SHP77 (cell line): ENCODE data around the gene MARK3.
"Not testable (repeated sequence)": the region's sequence is repeated elsewhere in the genome, so short reads cannot be mapped to it uniquely, and the experiment has no call there.

Experiments used
- DNase-seq, 2 experiments: peaks; one replicate each; lab custom pipeline; 2025; lab: John Stamatoyannopoulos, UW

Gene MARK3

DNA sequence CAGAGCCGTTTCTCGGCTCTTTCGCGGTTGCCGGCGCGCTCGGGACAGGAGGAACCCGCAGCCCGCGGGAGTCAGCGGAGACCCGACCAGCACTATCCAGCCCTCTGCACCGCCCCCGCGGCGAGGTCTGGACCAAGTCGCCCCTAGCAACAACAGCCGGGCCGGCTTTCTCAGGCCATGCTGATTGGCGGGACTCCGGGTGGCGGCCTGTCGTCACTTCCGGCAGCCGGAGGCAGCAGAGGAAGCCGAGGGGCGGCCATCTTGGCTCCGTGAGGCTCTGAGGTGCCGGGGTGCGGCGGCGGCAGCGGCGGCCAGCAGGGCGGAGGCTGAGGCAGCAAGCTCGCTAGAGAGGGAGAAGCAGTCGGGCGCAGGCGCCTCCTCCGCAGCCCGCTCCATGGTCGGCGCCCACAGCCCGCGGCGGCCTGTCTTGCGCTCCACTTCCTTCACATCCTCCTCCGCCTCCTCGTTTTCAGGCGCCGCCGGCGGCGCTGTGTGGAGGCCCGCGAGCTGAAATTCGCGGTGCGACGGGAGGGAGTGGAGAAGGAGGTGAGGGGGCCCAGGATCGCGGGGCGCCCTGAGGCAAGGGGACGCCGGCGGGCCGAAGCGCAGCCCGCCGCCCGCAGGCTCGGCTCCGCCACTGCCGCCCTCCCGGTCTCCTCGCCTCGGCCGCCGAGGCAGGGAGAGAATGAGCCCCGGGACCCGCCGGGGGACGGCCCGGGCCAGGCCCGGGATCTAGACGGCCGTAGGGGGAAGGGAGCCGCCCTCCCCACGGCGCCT is at the start of gene MARK3:
Gene MARK3, plus strand, starts transcription at position 264 of the 777 bp plus-strand sequence. CDS start 615 bp downstream, outside the sequence.
- peak; percentile 92 to 96 for DNase-seq

DNA sequence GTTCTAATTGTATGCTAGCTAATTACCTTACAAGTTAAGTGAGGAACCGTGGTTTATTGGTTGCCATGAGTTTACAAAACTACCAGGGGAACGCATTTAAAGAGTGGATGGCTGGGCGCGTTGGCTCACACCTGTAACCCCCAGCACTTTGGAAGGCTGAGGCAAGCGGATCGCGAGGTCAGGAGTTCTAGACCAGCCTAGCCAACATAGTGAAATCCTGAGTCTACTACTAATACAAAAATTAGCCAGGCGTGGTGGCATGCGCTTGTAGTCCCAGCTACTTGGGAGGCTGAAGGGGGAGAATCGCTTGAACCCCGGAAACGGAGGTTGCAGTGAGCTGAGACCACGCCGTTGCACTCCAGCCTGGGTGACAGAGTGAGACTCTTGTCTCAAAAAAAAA is 49.0 kb upstream of the MARK3 start:
- no peak for DNase-seq

DNA sequence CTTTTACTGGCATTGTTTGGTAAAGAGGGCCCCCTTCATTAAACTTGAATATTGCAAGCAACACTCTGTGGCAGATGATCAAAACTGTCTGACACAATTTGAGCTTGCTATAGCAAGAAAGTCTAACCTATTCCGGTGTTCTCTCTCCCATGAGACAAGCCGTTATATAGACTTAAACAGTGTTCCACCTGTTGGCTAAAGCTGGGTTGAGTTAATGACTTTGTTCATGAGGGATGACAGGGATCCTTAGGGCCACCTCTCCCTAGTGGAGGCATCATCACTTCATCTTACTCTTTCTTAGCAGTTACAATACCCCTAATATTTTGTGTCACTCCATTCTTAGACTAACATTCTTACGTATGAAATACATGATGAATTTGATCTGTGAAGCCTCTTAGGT is 47.4 kb upstream of the MARK3 start:
- DNase-seq, result no peak

DNA sequence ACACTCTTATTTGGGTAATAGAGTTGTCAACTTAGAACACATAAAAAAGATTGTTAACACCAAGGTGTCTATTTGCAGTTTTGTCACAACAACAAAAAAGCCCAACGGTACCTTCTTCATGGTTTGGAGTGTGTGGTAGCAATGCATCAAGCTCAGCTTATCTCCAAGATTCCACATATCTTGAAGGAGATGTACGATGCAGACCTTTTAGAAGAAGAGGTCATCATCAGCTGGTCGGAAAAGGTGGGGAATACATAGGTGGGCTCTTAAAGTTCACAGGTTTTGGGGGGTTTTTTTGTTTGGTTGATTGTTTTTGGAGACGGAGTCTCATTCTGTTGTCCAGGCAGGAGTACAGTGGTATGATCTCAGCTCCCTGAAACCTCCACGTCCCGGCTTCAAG is 45.7 kb upstream of the MARK3 start:
- no peak for DNase-seq

DNA sequence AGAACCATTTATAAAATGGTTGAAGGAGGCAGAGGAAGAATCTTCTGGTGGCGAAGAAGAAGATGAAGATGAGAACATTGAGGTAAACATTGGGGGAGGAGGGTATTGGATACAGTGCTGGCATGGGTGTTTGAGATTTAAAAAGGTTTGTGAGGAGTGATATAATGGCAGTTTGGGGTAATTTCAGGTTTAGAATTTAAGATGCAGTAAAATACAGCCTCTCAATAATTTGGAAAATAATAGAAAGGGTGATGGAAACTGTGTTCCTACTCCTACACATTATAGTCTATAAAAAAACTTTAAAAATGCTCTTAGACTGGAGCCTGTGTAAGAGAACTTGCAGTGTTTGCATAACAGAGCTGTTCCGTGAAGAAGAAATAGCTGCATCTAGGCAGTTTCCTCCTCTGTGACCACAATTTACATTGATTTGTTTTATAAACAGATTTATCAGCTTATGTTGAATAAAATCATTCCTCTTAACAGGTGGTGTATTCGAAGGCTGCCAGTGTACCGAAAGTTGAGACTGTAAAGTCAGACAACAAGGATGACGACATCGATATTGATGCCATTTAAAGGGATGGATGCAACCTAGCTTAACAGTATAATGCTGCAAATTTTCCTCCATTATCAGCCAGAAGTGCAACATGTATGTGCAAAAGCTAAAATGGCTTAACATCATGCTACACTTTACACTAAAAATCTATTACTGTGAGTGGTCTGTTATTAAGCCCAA is 44.6 kb upstream of the MARK3 start:
- DNase-seq, result no peak

DNA sequence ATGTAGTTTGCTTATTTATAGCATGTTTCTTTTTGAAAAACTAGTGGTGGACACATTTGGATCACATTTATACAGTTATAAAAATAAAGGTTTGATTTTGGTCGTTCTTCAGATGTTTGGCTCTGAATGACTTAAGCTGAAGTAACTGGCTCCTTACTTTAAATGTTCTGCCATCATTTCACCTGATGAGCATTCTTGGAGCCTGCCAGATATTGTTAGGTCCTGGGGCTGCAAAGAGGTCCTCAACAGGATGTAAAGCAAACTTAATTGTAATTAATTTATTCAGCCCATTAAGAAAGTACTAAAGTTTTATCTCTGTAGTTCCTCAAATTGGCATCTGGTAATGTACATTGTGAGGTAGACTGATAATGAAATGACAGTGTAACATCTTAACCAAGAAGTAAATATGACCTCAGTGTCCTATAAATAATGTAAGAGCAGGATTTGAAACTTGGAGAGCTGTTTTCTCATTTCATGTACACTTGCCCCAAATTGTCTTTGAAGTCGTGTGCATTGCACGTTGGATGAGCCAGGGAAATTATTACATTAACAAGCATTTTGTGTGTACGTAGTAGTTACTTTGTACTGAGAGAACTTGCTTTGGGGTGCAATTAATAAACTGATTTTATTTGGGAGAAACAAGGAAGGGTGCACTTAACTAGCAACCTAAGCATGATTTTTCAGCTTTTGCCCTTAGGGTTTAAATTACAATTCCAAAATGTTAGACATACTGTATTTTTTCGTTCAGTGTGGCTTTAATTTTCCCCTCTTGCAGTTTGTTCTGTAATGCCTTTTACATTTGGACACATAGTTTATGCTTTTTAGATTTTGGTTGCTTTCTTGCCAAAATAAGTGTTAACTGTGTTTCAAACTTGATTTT is 43.7 kb upstream of the MARK3 start:
- DNase-seq, result no peak

DNA sequence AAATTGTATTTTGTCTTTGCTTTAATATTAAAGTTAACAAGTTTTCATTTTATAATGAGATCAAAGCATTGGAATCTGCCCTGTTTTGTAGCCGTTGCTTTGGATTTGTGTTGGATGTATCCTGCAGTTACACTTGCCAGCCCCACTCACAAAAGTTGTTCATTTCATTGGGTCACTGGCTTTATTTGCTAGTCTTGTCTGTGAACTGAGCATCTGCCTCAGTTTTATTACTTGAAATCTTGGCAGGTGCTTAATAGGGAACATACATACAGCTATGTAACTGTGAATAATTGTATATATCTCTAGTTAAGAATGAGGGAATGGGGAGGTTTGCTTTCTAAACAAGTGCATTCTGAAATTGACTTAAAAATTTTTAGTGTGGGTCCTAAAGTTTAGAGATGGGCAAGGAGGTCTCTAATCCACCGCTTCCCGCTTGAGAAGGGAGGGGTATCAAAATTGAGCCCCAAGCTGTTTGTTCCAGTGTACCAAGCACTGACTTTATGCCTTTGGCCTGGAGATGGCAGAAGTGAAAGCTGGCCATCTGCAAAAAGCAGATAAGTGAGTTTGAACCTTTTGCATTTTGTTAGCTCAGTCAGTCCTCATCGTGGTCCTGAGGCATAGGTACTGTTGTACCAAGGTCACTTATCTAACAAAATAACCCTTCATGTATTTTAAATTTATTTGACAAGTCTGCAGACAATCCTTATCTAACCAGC is 41.9 kb upstream of the MARK3 start:
- DNase-seq, result no peak

DNA sequence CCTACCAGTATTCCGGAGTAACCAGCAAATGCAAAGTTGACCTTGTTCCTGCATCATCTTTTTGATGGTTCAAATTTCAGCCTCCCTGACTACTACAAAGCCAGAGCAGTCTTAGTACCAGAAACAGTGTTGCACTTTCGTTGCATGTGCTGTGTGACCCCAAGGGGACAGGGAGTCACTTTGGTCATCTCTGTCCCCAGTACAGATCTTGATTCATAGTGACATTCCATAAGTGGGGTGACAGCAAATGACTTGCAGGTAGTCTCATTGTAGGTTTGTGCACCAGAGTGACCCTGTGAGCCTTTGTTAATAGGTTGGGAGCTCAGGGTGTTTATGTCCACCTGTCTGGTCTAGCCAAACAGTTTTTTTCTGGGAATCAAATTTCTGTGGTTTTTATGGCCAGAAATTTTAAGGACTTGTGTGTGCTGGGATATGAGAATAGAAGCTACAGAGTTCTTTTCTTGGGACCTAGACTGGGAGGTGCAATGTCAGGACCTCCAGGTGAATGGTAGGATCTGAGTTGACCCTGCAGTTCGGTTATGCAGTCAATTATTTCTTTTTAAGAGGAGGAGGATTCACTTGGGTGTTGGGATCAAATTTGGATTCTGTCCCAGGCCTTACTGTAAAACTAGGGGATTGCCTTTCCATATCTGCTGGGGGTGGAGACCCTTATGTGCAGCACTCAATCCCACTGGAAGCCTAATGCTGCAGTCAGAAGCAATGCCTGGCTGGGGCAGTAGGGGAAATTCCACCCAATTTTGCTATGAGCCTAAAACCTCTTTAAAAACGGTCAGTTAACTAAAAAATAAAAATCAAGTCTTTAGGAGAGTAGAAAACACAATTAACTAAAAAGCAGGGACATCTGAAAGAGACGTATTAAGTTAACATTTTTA is 41.1 kb upstream of the MARK3 start:
- DNase-seq, result no peak

DNA sequence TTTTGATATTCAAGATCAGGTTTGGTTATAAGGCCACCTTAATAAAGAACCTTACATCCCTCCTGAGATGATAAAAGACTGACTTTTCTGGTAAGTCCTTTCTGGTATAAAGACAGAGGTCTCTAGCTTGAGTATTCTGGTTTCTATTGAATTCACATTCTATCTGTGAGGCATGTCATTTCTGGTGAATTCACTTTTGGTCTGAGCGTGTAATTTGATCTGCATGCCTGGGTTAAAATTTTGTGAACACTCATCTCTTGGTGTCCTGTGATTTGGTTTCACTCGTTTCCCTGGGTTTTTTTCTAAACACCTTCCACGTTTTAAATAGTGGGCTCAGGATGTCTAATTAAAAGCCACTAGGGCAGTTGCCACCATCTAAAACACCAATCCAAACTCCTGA is 38.9 kb upstream of the MARK3 start:
- DNase-seq, result no peak

DNA sequence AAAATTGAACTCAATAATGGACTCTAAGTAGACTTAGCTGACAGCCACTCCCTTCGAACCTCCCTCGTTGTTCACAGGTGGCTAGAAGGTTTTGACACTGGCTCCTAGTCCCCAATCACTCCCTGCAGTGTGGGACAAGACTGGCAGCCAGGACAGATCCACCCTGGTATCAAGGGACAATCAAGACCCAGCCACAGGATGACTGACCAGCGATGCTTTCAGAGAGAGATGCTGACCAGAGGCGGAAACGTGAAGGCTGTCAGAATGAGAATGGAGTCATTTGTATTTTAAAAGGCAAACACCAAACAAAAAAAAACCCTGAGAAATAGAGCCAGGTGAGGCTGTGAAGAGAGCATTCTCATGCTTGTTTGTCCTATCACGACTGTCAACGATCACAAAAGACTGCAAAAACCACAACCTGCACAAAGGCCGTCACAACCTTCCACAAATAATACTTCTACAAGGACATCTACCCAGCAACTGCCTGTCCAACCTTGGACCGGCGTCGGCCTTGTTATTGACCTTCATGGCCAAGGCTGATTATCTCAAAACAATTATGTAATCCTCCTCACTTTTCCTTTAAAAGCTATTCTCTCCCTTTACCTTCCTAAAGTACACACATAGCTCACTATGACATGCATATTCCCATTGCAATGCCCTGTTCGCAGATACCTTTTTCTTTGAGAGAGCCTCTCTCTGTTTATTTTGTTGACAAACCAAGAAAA is 38.0 kb upstream of the MARK3 start:
- DNase-seq, result no peak

DNA sequence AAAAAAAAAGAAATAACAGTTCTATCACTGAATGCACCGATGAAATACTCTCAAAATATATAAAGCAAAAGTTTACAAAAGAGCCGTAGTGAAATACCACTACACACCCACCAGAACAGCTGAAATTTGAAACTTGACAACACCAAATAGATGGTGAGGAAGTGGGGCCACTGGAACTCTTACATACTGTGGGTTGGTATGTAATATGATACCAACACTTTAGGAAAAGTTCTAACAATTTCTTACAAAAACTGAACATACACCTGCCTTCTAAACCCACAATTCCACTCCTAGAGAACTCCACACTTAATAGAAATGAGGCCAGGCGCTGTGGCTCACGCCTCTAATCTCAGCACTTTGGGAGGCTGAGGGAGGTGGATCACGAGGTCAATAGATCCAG is 37.1 kb upstream of the MARK3 start:
- DNase-seq, result no peak

DNA sequence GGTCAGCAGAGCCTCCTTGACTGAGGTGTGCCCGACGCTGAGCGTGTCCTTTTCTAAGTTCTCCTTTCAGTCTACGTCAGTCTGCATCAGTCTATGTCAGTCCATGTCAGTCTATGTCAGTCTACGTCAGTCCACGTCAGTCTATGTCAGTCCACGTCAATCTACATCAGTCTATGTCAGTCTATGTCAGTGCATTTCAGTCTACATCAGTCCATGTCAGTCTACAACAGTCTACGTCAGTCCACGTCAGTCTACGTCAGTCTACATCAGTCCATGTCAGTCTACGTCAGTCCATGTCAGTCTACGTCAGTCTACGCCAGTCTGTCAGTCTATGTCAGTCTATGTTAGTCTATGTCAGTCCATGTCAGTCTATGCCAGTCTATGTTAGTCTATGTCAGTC is 35.2 kb upstream of the MARK3 start:
- DNase-seq, result no peak

DNA sequence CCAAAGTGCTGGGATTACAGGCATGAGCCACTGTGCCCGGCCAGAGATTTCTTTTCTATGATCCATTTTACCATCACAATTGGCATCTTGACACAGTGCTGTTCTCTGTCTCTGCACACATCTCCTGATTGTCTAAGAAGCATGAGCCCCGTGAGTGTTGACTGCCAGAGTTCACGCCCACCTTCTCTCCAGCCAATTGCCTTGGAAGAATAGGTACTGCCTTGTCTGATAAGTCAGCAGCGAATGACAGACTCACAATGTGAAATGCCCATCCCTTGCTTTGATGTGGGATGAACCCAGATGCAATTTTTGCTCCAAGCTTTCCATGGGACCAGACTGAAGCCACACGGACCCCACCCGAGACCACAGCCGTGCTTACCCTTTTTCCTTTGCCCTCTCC is 31.9 kb upstream of the MARK3 start:
- no peak for DNase-seq

DNA sequence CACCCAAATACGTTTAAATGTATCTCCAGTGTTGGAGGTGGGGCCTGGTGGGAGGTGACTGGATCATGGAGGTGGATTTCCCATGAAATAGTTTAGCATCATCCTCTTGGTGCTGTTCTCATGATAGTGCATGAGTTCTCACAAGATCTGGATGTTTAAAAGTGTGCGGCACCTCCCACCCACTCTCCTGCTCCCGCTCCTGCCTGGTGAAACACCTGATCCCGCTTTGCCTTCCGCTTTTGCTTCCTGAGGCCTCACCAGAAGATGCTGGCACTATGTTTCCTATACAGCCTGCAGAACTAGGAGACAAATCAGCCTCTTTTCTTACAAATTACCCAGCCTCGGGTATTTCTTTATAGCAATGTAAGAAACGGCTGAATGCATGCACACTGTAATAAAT is 31.1 kb upstream of the MARK3 start:
- DNase-seq, result no peak

DNA sequence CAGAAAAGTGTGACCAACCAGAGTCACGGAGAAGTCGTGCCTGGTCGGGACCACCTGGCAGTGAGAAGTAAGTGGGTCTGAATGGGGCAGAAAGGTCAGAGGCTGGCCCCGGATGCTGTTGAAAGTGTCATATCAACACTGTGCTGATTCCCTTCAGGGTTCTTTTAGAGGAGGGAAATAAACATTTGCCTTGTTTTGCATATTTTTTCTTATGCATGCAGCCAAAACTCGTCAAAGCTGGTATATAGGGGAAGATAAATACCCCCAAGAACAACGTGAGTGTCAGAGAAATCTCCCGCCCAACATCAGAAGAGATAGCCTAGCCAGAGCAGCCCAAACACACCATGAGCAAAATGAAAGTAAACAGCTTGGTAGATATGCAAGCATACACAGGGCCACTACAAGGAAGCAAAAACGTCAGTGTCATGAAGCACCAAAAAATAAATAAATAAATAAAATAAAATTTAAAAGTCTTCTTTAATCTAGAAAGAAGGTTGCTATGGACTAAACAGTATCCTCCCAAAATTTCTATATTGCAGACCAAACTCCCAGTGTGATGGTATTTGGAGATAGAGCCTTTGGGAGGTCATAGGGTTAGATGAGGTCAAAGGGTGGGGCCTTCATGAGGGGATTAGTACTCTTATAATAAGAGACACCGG is 29.1 kb upstream of the MARK3 start:
- DNase-seq, result no peak

DNA sequence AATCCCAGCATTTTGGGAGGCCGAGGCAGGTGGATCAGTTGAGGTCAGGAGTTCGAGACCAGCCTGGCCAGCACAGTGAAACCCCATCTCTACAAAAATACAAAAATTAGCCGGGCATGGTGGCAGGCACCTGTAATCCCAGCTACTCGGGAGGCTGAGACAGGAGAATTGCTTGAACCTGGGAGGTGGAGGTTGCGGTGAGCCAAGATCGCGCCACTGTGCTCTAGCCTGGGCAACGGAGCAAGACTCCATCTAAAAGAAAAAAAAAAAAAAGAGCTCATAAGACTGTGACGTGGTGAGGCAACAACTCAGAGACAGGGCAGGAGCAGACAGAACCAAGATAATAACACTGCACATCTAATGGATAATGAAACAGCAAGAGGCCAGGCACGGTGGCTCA is 27.7 kb upstream of the MARK3 start:
- not testable (repeated sequence) for DNase-seq

DNA sequence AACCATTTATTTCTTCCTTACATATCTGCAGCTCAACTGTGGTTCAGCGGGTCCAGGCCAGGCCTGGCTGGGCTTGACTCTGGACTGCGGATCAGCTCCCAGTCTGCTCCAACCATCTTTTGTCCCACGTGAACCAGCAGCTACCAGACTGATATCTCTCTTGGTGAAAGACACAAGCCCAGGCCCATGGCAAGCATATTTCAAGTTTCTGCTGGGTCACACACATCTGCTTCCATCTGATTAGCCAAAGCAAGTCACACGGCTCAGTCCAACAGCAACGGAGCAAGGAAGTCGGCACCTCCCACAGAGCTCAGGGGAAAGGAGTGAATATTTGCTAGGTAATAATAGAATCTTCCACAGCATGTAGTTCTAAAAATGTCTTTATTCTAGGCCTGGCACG is 24.7 kb upstream of the MARK3 start:
- no peak for DNase-seq

DNA sequence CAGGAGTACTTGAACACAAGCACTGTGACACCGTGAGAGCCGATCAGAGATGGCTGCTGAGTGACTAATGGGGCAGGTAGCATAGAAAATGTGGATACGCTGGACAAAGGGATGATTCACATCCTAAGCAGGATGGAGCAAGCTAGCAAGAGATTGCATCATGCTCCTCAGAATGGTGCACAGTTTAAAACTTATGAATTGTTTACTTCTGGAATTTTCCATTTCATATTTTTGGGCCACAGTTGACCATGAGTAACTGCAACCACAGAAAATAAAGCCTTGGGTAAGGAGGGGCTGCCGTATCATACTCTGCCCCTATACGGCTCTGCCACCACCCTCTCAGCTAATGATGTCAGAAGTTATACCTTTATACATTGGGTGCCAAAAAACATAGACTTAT is 23.3 kb upstream of the MARK3 start:
- DNase-seq, result no peak

DNA sequence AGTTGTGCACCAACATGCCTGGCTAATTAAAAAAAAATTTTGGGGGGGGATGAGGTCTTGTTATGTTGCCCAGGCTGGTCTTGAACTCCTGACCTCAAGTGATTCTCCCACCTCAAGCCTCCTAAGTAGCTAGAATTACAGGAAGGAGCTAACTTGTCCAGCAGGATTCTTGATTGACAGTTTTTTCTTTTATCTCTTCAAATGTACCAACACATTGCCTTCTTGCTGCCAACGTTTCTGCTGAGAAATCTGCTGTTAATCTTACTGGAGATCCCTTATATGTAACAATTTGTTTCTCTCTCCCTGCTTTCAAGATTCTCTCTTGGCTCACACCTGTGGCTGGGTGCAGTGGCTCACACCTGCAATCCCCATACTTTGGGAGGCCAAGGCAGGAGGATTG is 22.4 kb upstream of the MARK3 start:
- no peak for DNase-seq

DNA sequence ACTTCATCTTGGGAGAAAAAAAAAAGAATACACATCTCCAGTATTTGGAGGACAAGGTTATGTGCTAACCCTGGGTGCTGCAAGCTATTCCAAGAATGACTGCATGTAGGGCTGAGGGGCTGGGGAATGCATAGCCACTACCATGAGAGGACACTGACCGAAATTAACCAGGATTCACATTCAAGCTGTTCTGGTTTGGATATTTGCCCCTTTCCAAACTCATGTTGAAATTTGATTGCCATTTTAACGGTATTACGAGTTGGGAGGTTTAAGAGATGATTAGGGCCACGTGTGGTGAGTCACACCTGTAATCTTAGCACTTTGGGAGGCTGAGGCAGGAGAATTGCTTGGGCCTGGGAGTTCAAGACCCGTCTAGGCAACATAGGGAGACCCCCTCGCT is 18.5 kb upstream of the MARK3 start:
- no peak for DNase-seq
